Measurements from ENCODE around the gene ERF. TPM values are rescaled to one million over a fixed set of nuclear protein-coding genes. Genes with fewer than 3 reads are reported as not detected.
A peak's percentile ranks its signal among the peaks of the same experiment; 100 is the strongest.

Gene ERF
- total and polyA plus RNA-seq, 4 donors, result 8.7 to 21.0 (median 13.8) TPM

- no peak for DNase-seq (ENCODE audit: low spot score)
- Histone ChIP-seq H3K27me3 (ENCODE audit: control insufficient read depth in 4 of 4, insufficient read depth in 4 of 4, low read length in 3 of 4) (no peaks in the 10 kb centered on the region), H3K4me3 (ENCODE audit: low read depth in 1 of 3, low read length in 3 of 3) (peak overlapping the region; percentile 88 to 93 (median 92)), H3K9me3 (ENCODE audit: control insufficient read depth in 4 of 4, low read length in 3 of 4) (no peaks in the 10 kb centered on the region), H3K4me1 (ENCODE audit: control insufficient read depth in 4 of 4, insufficient read depth in 4 of 4, low read length in 3 of 4) (peaks cover 1 to 31% (median 16%) of the 10 kb centered on the region in 4 donors), H3K27ac (ENCODE audit: low read depth in 1 of 2, low read length in 2 of 2) (peak overlapping the region in 1 of 2 donors; percentile 55), H3K36me3 (ENCODE audit: control insufficient read depth in 4 of 4, insufficient read depth in 3 of 4, low read depth in 1 of 4, low read length in 3 of 4) (peaks cover 0 to 3% (median 0%) of the 10 kb centered on the region in 4 donors), H3K9ac (ENCODE audit: low read depth in 1 of 2, low read length in 2 of 2) (peak overlapping the region; percentile 83 to 97)
- WGBS, result under 1% methylated on average over 49 of the region's 49 CpGs
- TF ChIP-seq, protein P1, sequence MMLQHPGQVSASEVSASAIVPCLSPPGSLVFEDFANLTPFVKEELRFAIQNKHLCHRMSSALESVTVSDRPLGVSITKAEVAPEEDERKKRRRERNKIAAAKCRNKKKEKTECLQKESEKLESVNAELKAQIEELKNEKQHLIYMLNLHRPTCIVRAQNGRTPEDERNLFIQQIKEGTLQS (IDR thresholded peaks at IDR 0.05), result no peak
- no peak for TF ChIP-seq NR2F2 (IDR thresholded peaks at IDR 0.05)
- no peak for TF ChIP-seq YY1 (IDR thresholded peaks at IDR 0.05)
- no peak for TF ChIP-seq JUND (IDR thresholded peaks at IDR 0.05)
- no peak for TF ChIP-seq TAF1 (conservative IDR thresholded peaks at IDR 0.05)
- no peak for TF ChIP-seq REST (IDR thresholded peaks at IDR 0.05)
- no peak for TF ChIP-seq MAX (IDR thresholded peaks at IDR 0.05)
- TF ChIP-seq RAD21 (IDR thresholded peaks at IDR 0.05), result no peak
- no peak for TF ChIP-seq HNF4A (conservative IDR thresholded peaks at IDR 0.05)
- TF ChIP-seq EGR1 (IDR thresholded peaks at IDR 0.05; ENCODE audit: low read depth in 2 of 2), result no peak
- no peak for TF ChIP-seq FOXA1 (IDR thresholded peaks at IDR 0.05)
- TF ChIP-seq RXRA (IDR thresholded peaks at IDR 0.05), result no peak
- no peak for TF ChIP-seq CTCF (IDR thresholded peaks at IDR 0.05; ENCODE audit: low read depth, low read length, missing input control)
- no peak for TF ChIP-seq HNF4G (IDR thresholded peaks at IDR 0.05)
- TF ChIP-seq GABPA (IDR thresholded peaks at IDR 0.05 in 1 of 2, conservative IDR thresholded peaks at IDR 0.05 in 1 of 2), result no peak
- no peak for TF ChIP-seq FOXA2 (IDR thresholded peaks at IDR 0.05)
- TF ChIP-seq ZBTB33 (IDR thresholded peaks at IDR 0.05), result no peak
- TF ChIP-seq SP1 (IDR thresholded peaks at IDR 0.05), result no peak
Measured at GRCh38 chr19:42242069-42242511, 12.8 kb downstream of the ERF start.

All from liver (tissue), 9 donors.